Liver (tissue), 9 donors: ENCODE data around the gene CELF2. TPM values are rescaled to one million over a fixed set of nuclear protein-coding genes. Genes with fewer than 3 reads are reported as not detected.

Experiments
- DNase-seq: peaks from one replicate; pipeline ENCODE4 v3.0.0-alpha.2; 2017; ENCODE audit warnings: low spot score
- H3K27ac ChIP-seq, 2 donors: one replicate each; pipeline ENCODE4 v1.7.0; 2013; ENCODE audit warnings: inconsistent platforms in 2 of 2, low read length in 2 of 2, control low read depth in 1 of 2, low read depth in 1 of 2, mild to moderate bottlenecking in 1 of 2
- H3K27me3 ChIP-seq, 4 donors: one replicate each; pipeline versions ENCODE4 v1.6.1 to v1.7.0; 2013; ENCODE audit warnings: low read length in 3 of 4, inconsistent platforms in 1 of 4, mild to moderate bottlenecking in 1 of 4, moderate library complexity in 1 of 4; ENCODE audit not compliant: control insufficient read depth in 4 of 4, insufficient read depth in 4 of 4
- H3K36me3 ChIP-seq, 4 donors: one replicate each; pipeline versions ENCODE4 v1.6.1 to v1.7.0; 2013; ENCODE audit warnings: low read length in 3 of 4, mild to moderate bottlenecking in 3 of 4, low read depth in 1 of 4, moderate library complexity in 1 of 4; ENCODE audit not compliant: control insufficient read depth in 4 of 4, insufficient read depth in 3 of 4
- H3K4me1 ChIP-seq, 4 donors: one replicate each; pipeline versions ENCODE4 v1.6.1 to v1.7.0; 2013; ENCODE audit warnings: low read length in 3 of 4, mild to moderate bottlenecking in 3 of 4, moderate library complexity in 1 of 4; ENCODE audit not compliant: control insufficient read depth in 4 of 4, insufficient read depth in 4 of 4
- H3K4me3 ChIP-seq, 3 donors: one replicate each; pipeline versions ENCODE4 v1.6.1 to v1.7.0; 2013; ENCODE audit warnings: low read length in 3 of 3, control low read depth in 1 of 3, low read depth in 1 of 3, mild to moderate bottlenecking in 1 of 3
- H3K9ac ChIP-seq, 2 donors: one replicate each; pipeline ENCODE4 v1.7.0; 2013; ENCODE audit warnings: low read length in 2 of 2, mild to moderate bottlenecking in 2 of 2, moderate library complexity in 2 of 2, control low read depth in 1 of 2, low read depth in 1 of 2
- H3K9me3 ChIP-seq, 4 donors: one replicate each; pipeline versions ENCODE4 v1.6.1 to v1.7.0; 2013; ENCODE audit warnings: low read length in 3 of 4; ENCODE audit not compliant: control insufficient read depth in 4 of 4
- CTCF ChIP-seq: fragments of 150-350 bp; IDR thresholded peaks from 2 replicates; pipeline ENCODE4 v1.5.1; 2017; ENCODE audit warnings: improper control_type of control experiment, low read depth, low read length; ENCODE audit not compliant: missing input control
- EGR1 ChIP-seq, 2 donors: IDR thresholded peaks; 2 replicates each; pipeline ENCODE4 v1.6.1; 2016 to 2018; ENCODE audit warnings: antibody characterized with exemption in 2 of 2, low read depth in 2 of 2
- FOXA1 ChIP-seq: IDR thresholded peaks from 2 replicates; pipeline ENCODE4 v1.6.1; 2016; ENCODE audit warnings: antibody characterized with exemption
- FOXA2 ChIP-seq: IDR thresholded peaks from 2 replicates; pipeline ENCODE4 v1.6.1; 2016; ENCODE audit warnings: antibody characterized with exemption
- GABPA ChIP-seq, 2 donors: IDR thresholded peaks in 1 of 2; conservative IDR thresholded peaks in 1 of 2; 2 replicates each; pipeline ENCODE4 v1.6.1; 2016; ENCODE audit warnings: antibody characterized with exemption in 2 of 2, mild to moderate bottlenecking in 1 of 2, moderate library complexity in 1 of 2
- HNF4A ChIP-seq, 2 donors: conservative IDR thresholded peaks; 2 replicates each; pipeline ENCODE4 v1.6.1; 2016; ENCODE audit warnings: antibody characterized with exemption in 2 of 2, mild to moderate bottlenecking in 2 of 2
- HNF4G ChIP-seq: IDR thresholded peaks from 2 replicates; pipeline ENCODE4 v1.6.1; 2016; ENCODE audit warnings: antibody characterized with exemption
- JUND ChIP-seq, 2 donors: IDR thresholded peaks; 2 replicates each; pipeline ENCODE4 v1.6.1; 2016; ENCODE audit warnings: antibody characterized with exemption in 2 of 2
- NR2F2 ChIP-seq: IDR thresholded peaks from 2 replicates; pipeline ENCODE4 v1.6.1; 2016; ENCODE audit warnings: antibody characterized with exemption
- RAD21 ChIP-seq, 2 donors: IDR thresholded peaks; 2 replicates each; pipeline ENCODE4 v1.6.1; 2016; ENCODE audit warnings: antibody characterized with exemption in 2 of 2, mild to moderate bottlenecking in 2 of 2
- REST ChIP-seq: IDR thresholded peaks from 2 replicates; pipeline ENCODE4 v1.6.1; 2016; ENCODE audit warnings: antibody characterized with exemption, mild to moderate bottlenecking
- RXRA ChIP-seq, 2 donors: IDR thresholded peaks; 2 replicates each; pipeline ENCODE4 v1.6.1; 2017 to 2018; ENCODE audit warnings: antibody characterized with exemption in 2 of 2, mild to moderate bottlenecking in 1 of 2
- SP1 ChIP-seq: IDR thresholded peaks from 2 replicates; pipeline ENCODE4 v1.6.1; 2018; ENCODE audit warnings: antibody characterized with exemption, mild to moderate bottlenecking
- TAF1 ChIP-seq: conservative IDR thresholded peaks from 2 replicates; pipeline ENCODE4 v1.6.1; 2016; ENCODE audit warnings: antibody characterized with exemption, mild to moderate bottlenecking
- YY1 ChIP-seq: IDR thresholded peaks from 2 replicates; pipeline ENCODE4 v1.6.1; 2016; ENCODE audit warnings: antibody characterized with exemption, mild to moderate bottlenecking
- ZBTB33 ChIP-seq: IDR thresholded peaks from 2 replicates; pipeline ENCODE4 v1.6.1; 2016; ENCODE audit warnings: antibody characterized with exemption
- WGBS: extraction: QIAGEN DNeasy Blood & Tissue Kit; methylation state at CpG from one replicate; pipeline ENCODE4 v1.1.7; 2013; 5-methylcytosine and 5-hydroxymethylcytosine counted together
- polyA plus RNA-seq, 2 donors: library from polyadenylated mRNA; stranded (reverse) in 1 of 2; unstranded in 1 of 2; fragments of 200-250 nt in 1 of 2; fragments of >200 nt in 1 of 2; fragmentation: Nextera tagmentation in 1 of 2; extraction: Ambion mirVana in 1 of 2; gene quantifications; one replicate each; pipeline versions ENCODE4 v1.2.1 to v1.2.3, GENCODE V29; 2013 to 2015
- total RNA-seq, 2 donors: library from RNA; depleted of rRNA; stranded (reverse); fragments of >200 nt; gene quantifications; one replicate each; pipeline ENCODE4 v1.2.3, GENCODE V29; 2014
- TF ChIP-seq, protein P1 (sequence below): IDR thresholded peaks from 2 replicates; pipeline ENCODE4 v1.6.1; 2016; ENCODE audit warnings: antibody characterized with exemption
- donor health status: healthy.
- donor health status: healthy.
- donor health status: healthy.
- donor health status: healthy.
- donor health status: healthy.

CELF2 gene
- total and polyA plus RNA-seq, 4 donors = 1.4 to 8.5 (median 5.6) TPM

GRCh38 chr10:11234857-11235531 lies 217.3 kb downstream of the CELF2 start:
- WGBS = 79% methylated on average over 6 of the region's 6 CpGs
- no peak overlapping the region for H3K9ac ChIP-seq
- no peaks in the 10 kb centered on the region for H3K4me1 ChIP-seq
- no peaks in the 10 kb centered on the region for H3K27me3 ChIP-seq
- no peak overlapping the region for H3K4me3 ChIP-seq
- TF ChIP-seq HNF4G (no peak), ZBTB33 (no peak), NR2F2 (no peak), HNF4A (conservative IDR thresholded peaks at IDR 0.05) (no peak), RXRA (IDR thresholded peaks at IDR 0.05) (no peak)
- peaks cover 0 to 2% (median 0%) of the 10 kb centered on the region in 4 donors for H3K9me3 ChIP-seq
- H3K36me3 ChIP-seq = no peaks in the 10 kb centered on the region
- no peak overlapping the region for H3K27ac ChIP-seq
- no peak for DNase-seq

DNA sequence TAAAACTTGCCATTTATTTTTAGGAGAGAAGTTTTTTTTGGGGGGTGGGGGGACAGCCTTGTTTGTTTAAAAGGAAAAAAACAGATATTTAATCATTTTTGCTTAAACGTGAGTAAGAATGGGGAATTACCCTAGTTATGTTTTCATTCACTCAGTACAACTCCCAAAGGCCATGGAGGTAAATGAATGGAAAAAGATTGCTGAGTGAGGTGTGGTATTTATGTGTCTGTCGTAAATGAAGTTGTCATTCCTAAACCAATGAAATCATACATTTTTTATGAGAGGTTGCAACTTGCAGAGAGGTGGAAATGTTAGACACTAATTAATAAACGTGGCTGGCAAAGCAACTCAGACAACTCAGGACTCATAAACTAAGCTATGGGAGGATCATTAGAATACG lies 218.1 kb downstream of the CELF2 start:
- no peaks in the 10 kb centered on the region for H3K36me3 ChIP-seq
- no peak for DNase-seq
- peaks cover 0 to 2% (median 0%) of the 10 kb centered on the region in 4 donors for H3K9me3 ChIP-seq
- H3K27ac ChIP-seq = no peak overlapping the region
- H3K4me1 ChIP-seq = no peaks in the 10 kb centered on the region
- 65% methylated on average over 4 of the region's 4 CpGs for WGBS
- no peak overlapping the region for H3K9ac ChIP-seq
- H3K27me3 ChIP-seq = no peaks in the 10 kb centered on the region
- no peak overlapping the region for H3K4me3 ChIP-seq
- TF ChIP-seq RXRA (IDR thresholded peaks at IDR 0.05) (no peak), SP1 (no peak), JUND (IDR thresholded peaks at IDR 0.05) (no peak), CTCF (no peak), EGR1 (IDR thresholded peaks at IDR 0.05; ENCODE audit: low read depth in 2 of 2) (no peak), FOXA2 (no peak), ZBTB33 (no peak)
- TF ChIP-seq, protein P1, sequence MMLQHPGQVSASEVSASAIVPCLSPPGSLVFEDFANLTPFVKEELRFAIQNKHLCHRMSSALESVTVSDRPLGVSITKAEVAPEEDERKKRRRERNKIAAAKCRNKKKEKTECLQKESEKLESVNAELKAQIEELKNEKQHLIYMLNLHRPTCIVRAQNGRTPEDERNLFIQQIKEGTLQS = no peak

DNA sequence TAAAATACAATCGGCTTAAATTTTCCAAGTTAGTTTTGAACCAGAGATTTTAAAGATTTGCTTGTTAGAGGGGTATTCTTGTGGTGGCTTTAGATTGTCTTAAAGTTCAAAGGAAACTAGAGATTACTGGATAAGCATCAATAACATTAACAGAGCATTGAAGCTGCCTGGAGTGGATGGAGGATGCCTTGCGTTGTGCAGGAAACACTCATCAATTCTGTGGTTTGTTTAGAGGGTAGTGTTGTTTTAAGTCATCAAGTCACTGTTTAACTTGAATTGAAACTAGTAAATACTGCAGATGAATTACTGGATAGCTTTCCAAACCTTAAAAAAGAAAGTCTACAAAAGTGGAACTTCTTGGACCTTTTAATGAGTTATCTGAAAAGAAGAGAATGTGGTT lies 218.6 kb downstream of the CELF2 start:
- no peaks in the 10 kb centered on the region for H3K36me3 ChIP-seq
- H3K4me3 ChIP-seq = no peak overlapping the region
- DNase-seq = no peak
- no peak overlapping the region for H3K27ac ChIP-seq
- no peak overlapping the region for H3K9ac ChIP-seq
- H3K27me3 ChIP-seq = no peaks in the 10 kb centered on the region
- H3K9me3 ChIP-seq = peaks cover 0 to 2% (median 0%) of the 10 kb centered on the region in 4 donors
- WGBS = 38% methylated on average over 2 of the region's 2 CpGs
- H3K4me1 ChIP-seq = no peaks in the 10 kb centered on the region
- TF ChIP-seq GABPA (IDR thresholded peaks at IDR 0.05 in 1 of 2, conservative IDR thresholded peaks at IDR 0.05 in 1 of 2) = no peak
- TF ChIP-seq ZBTB33 = no peak
- no peak for TF ChIP-seq FOXA1
- no peak for TF ChIP-seq REST
- TF ChIP-seq RAD21 (IDR thresholded peaks at IDR 0.05) = no peak
- TF ChIP-seq HNF4A (conservative IDR thresholded peaks at IDR 0.05) = no peak
- no peak for TF ChIP-seq YY1
- no peak for TF ChIP-seq TAF1
